Skeletal muscle satellite cell (primary cell): ENCODE data around the gene YY1AP1.
"Not testable (repeated sequence)": the region's sequence is repeated elsewhere in the genome, so short reads cannot be mapped to it uniquely, and the experiment has no call there.

Experiments
- H3K27me3 ChIP-seq: 2 replicates; pipeline ENCODE4 v1.7.0; 2013; ENCODE audit warnings: low read length; ENCODE audit not compliant: control insufficient read depth, insufficient read depth
- H3K36me3 ChIP-seq: 2 replicates; pipeline ENCODE4 v1.7.0; 2013; ENCODE audit warnings: mild to moderate bottlenecking, control low read depth, low read length; ENCODE audit not compliant: insufficient read depth
- H3K4me1 ChIP-seq: 2 replicates; pipeline ENCODE4 v1.7.0; 2013; ENCODE audit warnings: low read length; ENCODE audit not compliant: control insufficient read depth, insufficient read depth
- H3K4me2 ChIP-seq: 2 replicates; pipeline ENCODE4 v1.7.0; 2013; ENCODE audit warnings: mild to moderate bottlenecking, low read length
- H3K4me3 ChIP-seq: 2 replicates; pipeline ENCODE4 v1.7.0; 2013; ENCODE audit warnings: low read length
- H3K9ac ChIP-seq: 2 replicates; pipeline ENCODE4 v1.7.0; 2013; ENCODE audit warnings: mild to moderate bottlenecking, low read depth, low read length, moderate library complexity
- H3K9me3 ChIP-seq: replicated peaks from 2 replicates; pipeline ENCODE4 v1.7.0; 2013; ENCODE audit warnings: mild to moderate bottlenecking, control low read depth, low read length

The YY1AP1 gene

GRCh38 chr1:155695072-155695471 lies 6.5 kb upstream of the YY1AP1 start:
- Histone ChIP-seq H3K36me3 (peaks cover 20% of the 10 kb centered on the region), H3K4me2 (no peak overlapping the region), H3K4me3 (no peak overlapping the region), H3K4me1 (peaks cover 7% of the 10 kb centered on the region), H3K9me3 (no peaks in the 10 kb centered on the region), H3K9ac (no peak overlapping the region), H3K27me3 (no peaks in the 10 kb centered on the region)

DNA sequence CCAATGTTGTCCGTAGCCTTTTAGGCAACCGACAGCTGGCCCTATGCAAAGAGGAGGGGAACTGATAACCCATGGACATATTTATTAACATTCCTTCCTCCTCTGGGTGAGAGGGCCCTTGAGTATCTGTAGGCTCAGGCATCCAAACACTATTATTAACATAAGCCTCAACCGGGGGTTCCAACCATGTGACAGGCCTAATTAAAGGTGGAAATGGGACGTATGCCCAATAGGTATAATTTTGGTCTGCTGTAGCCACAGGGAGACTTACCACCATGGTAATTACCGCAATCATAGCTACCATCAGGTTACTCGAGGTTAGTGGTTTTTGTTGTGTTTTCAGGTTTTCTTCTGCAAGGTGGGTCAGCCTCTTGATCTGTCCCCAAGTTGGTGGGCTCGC lies 5.6 kb upstream of the YY1AP1 start:
- H3K4me1 ChIP-seq: peaks cover 7% of the 10 kb centered on the region
- no peak overlapping the region for H3K4me3 ChIP-seq
- H3K9ac ChIP-seq: no peak overlapping the region
- no peaks in the 10 kb centered on the region for H3K27me3 ChIP-seq
- H3K4me2 ChIP-seq: no peak overlapping the region
- H3K9me3 ChIP-seq: no peaks in the 10 kb centered on the region
- H3K36me3 ChIP-seq: peaks cover 20% of the 10 kb centered on the region

DNA sequence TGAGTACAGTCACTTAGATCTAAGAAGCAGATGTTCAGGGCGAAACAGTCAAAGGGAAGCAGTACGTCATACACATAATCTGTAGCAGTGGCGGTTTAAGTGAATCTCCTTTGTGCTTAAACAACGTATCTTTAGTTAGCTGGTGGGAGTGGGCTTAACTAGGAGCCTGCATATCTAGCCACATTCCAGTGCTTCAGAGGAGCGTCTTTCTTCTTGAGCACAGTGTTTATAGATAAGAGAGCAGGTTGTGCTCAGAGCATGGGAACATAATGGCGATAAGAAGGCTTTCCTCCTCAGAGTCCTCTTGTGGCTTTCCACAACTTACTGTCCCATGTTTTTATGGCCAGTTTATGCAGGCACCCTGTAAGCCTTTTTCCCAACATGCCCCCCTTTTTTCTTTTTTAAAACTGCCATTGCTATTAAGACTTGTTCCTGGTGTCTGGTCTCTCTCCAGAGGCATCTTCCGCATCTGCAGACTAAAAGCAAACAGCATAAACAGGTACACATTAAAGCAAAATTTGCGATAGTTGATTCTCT lies 3.5 kb upstream of the YY1AP1 start:
- Histone ChIP-seq H3K4me2 (no peak overlapping the region), H3K27me3 (no peaks in the 10 kb centered on the region), H3K9ac (no peak overlapping the region), H3K9me3 (no peaks in the 10 kb centered on the region), H3K4me1 (peaks cover 2% of the 10 kb centered on the region), H3K36me3 (peaks cover 20% of the 10 kb centered on the region), H3K4me3 (no peak overlapping the region)

DNA sequence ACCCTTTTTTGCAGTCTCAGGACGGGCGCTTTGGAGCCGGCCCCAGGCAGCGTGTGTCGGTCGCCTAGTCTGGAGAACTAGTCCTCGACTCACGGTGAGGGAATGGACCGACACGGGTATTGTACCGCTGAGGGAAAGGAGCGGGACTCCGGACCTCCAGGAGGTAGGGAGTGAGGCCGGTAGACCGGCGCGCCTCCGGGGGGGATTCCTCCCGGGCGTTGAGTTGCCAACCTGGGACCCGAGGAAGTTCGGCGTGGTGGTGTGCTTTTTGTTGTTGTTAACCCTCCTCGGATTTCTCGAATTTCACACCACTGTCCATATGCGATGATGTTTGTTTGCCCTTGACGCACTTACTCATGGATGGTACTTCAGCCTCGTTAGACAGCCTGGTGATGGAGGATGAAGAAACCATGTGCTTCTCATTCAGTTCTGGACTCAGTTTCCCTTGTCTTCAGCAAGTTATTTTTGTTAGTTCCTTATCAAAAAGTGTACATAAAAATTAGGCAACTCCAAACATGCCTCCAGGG lies 570 bp upstream of the YY1AP1 start, which contains the start of gene DAP3:
DAP3 (plus strand) TSS at position 11 of the 527 bp plus-strand sequence. CDS start 20,689 bp downstream, outside the sequence.
- H3K9me3 ChIP-seq, H3K27me3 ChIP-seq, H3K4me1 ChIP-seq: not testable (repeated sequence)
- Histone ChIP-seq H3K4me3 (peak within 1 kb of the TSS; percentile 97), H3K36me3 (peaks cover 20% of the 10 kb centered on the region), H3K9ac (peak within 1 kb of the TSS; percentile 100), H3K4me2 (peak within 1 kb of the TSS; percentile 82)

DNA sequence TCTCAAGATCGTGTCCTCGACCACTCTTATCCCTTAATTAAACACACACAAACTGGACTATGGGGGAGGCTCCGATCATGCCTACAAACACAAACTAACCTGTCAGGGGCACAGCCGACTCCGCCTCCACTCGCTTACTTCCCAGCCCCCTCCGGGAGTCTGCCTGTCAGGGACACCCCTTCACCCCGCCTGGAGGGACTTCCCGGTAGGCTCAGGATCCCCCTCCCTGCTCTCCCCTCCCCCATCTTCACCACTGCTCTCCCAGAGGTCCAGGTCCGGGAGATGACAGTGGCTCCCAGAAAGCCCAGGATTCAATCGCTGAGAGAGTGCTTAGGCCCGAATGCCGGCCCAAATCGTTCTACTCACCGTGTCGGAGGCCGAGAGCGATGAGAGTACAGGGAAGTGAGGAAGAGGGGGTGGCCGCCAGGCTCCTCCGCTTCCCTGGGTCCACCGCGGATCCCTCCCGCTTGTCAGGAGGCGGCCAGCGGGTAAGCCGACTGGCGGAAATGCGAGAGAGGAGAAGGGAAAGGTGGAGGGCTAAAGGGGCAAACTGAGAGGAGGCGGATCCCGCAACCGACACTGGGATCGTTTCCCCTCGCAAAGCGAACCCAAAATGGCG lies 760 bp downstream of the YY1AP1 start:
- Histone ChIP-seq H3K36me3 (peaks cover 17% of the 10 kb centered on the region), H3K9ac (peak overlapping the region; percentile 100), H3K4me2 (peak overlapping the region; percentile 82), H3K4me3 (peak overlapping the region; percentile 97)
- not testable (repeated sequence) for H3K27me3 ChIP-seq, H3K9me3 ChIP-seq, H3K4me1 ChIP-seq

- H3K36me3 ChIP-seq: peaks cover 29% of the 10 kb centered on the region
- H3K4me3 ChIP-seq: no peak overlapping the region
- peaks cover 5% of the 10 kb centered on the region for H3K4me1 ChIP-seq
- no peaks in the 10 kb centered on the region for H3K27me3 ChIP-seq
- H3K9ac ChIP-seq: no peak overlapping the region
- no peaks in the 10 kb centered on the region for H3K9me3 ChIP-seq
- no peak overlapping the region for H3K4me2 ChIP-seq
Observed at GRCh38 chr1:155681776-155682175, 6.8 kb downstream of the YY1AP1 start.

- peaks cover 36% of the 10 kb centered on the region for H3K36me3 ChIP-seq
- no peaks in the 10 kb centered on the region for H3K4me1 ChIP-seq
- H3K9me3 ChIP-seq: no peaks in the 10 kb centered on the region
- H3K9ac ChIP-seq: no peak overlapping the region
- no peak overlapping the region for H3K4me2 ChIP-seq
- H3K27me3 ChIP-seq: no peaks in the 10 kb centered on the region
- no peak overlapping the region for H3K4me3 ChIP-seq
Observed at GRCh38 chr1:155680531-155680930, 8.0 kb downstream of the YY1AP1 start.

DNA sequence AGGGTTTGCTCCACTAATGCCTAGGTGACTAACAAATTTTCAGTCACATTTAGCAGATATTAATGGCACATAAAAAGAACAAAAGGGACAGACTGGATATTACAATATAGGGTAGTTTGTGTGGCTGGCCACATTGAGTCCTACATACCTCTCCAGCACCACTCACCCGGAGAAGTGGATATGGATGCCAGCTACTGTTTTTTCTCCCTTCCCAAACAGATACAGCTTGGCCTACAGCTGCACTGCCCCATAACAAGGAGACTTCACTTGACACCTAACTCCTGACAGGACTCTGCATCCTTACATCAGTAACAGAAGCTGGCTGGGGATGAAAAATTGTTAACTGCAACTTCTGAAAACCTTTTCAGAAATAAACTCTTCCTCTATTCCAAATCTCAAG lies 9.6 kb downstream of the YY1AP1 start:
- H3K4me3 ChIP-seq, H3K4me2 ChIP-seq, H3K4me1 ChIP-seq, H3K9ac ChIP-seq, H3K27me3 ChIP-seq, H3K9me3 ChIP-seq: not testable (repeated sequence)
- H3K36me3 ChIP-seq: peaks cover 41% of the 10 kb centered on the region

DNA sequence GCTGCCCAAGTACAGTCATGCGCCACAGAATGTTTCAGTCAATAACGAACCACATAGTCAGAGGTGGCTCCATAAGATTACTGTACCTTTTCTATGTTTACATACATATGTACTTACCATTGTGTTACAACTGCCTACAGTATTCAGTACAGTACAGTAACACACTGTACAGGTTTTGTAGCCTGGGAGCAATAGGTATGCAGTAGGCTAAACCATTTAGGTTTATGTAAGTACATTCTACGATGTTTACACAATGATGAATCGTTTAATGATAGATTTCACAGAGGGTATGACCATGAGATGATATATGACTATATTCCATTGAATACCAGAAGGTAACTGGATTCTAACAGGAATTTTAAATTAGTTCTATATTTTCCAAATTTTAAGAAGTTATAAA lies 10.5 kb downstream of the YY1AP1 start:
- no peak overlapping the region for H3K4me2 ChIP-seq
- H3K27me3 ChIP-seq: no peaks in the 10 kb centered on the region
- no peaks in the 10 kb centered on the region for H3K4me1 ChIP-seq
- no peak overlapping the region for H3K9ac ChIP-seq
- peaks cover 46% of the 10 kb centered on the region for H3K36me3 ChIP-seq
- H3K4me3 ChIP-seq: no peak overlapping the region
- no peaks in the 10 kb centered on the region for H3K9me3 ChIP-seq

DNA sequence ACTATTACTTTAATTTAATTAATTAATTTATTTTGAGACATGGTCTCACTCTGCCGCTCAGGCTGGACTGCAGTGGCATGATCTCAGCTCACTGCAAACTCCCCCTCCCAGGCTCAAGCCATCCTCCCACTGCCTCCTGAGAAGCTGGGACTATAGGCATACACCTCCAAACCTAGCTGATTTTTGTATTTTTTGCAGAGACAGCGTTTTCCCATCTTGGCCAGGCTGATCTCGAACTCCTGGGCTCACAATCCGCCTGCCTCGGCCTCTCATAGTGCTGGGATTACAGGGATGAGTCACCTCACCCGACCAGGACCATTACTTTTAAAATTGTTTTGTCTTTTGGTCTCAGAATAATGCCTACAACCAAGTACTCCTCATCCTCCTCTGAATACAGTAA lies 15.6 kb downstream of the YY1AP1 start:
- no peak overlapping the region for H3K4me3 ChIP-seq
- H3K4me1 ChIP-seq: no peaks in the 10 kb centered on the region
- H3K4me2 ChIP-seq: no peak overlapping the region
- H3K27me3 ChIP-seq: no peaks in the 10 kb centered on the region
- H3K9ac ChIP-seq: no peak overlapping the region
- no peaks in the 10 kb centered on the region for H3K9me3 ChIP-seq
- H3K36me3 ChIP-seq: peaks cover 71% of the 10 kb centered on the region

DNA sequence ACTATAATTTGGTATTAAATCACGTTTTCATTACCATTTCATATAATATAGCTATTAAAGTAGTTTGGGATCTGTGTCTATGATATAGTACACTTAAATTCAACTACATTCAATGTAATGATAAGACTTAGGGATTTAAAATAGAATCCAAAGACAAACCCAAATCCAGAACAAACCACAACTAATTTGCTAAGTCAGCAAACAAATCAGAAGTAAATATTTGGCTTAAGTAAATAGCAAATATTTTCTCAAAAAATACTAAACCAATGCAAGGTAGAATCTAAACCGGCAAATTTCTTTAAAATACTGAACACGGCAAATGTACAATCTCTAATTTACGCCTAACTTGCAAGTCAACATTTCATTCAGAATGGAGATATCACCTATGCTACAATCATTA lies 16.8 kb downstream of the YY1AP1 start:
- Histone ChIP-seq H3K27me3 (no peaks in the 10 kb centered on the region), H3K36me3 (peaks cover 65% of the 10 kb centered on the region), H3K4me2 (no peak overlapping the region), H3K9me3 (no peaks in the 10 kb centered on the region), H3K9ac (no peak overlapping the region), H3K4me1 (no peaks in the 10 kb centered on the region), H3K4me3 (no peak overlapping the region)
